Endothelial cell of umbilical vein (primary cell): Measurements from ENCODE around the gene HIPK1. TPM values are rescaled to one million over a fixed set of nuclear protein-coding genes. Genes with fewer than 3 reads are reported as not detected.

Experiments
- BruUV-seq: library from RNA; stranded (reverse); fragments of 400-500 nt; replicated peaks from 2 replicates; lab custom pipeline; 2021; lab: Mats Ljungman, UMichigan
- CTCF ChIA-PET: fragments of 300-600, 350-600 bp; sonication (Branson Sonifier 250); formaldehyde crosslinking; loops from one replicate; lab custom pipeline; 2021; ENCODE audit warnings: antibody characterized with exemption, inconsistent platforms; lab: Charles Lee
- POLR2A ChIA-PET: fragments of 300-600, 350-600 bp; sonication (Branson Sonifier 250); formaldehyde crosslinking; loops from one replicate; lab custom pipeline; 2021; ENCODE audit warnings: antibody characterized with exemption, inconsistent platforms; lab: Charles Lee
- DNase-seq: peaks from one replicate; pipeline ENCODE4 v3.0.0-alpha.2; 2011; ENCODE audit warnings: low read depth, low spot score
- FAIRE-seq: peaks from 2 replicates; lab custom pipeline; 2011; peaks lifted over from hg19 to GRCh38; lab: Jason Lieb, UNC
- H2AFZ ChIP-seq: 2 replicates; pipeline ENCODE4 v1.6.0; 2012; ENCODE audit warnings: low read depth, low read length, control low read depth, inconsistent platforms
- H3K27ac ChIP-seq: 2 replicates; pipeline ENCODE4 v1.5.1; 2011; ENCODE audit warnings: low read depth, mild to moderate bottlenecking, control low read depth, low read length, moderate library complexity; ENCODE audit not compliant: insufficient read depth
- H3K27me3 ChIP-seq, 2 experiments: 2 replicates each; pipeline versions ENCODE4 v1.6.0 to v1.6.1; 2011; ENCODE audit warnings: low read length in 2 of 2, mixed read lengths in 1 of 2; ENCODE audit not compliant: control insufficient read depth in 2 of 2, insufficient read depth in 2 of 2
- H3K36me3 ChIP-seq, 2 experiments: 2 replicates in 1 of 2; 3 replicates in 1 of 2; pipeline ENCODE4 v1.5.1; 2011; ENCODE audit warnings: low read length in 2 of 2, mild to moderate bottlenecking in 1 of 2, moderate library complexity in 1 of 2; ENCODE audit not compliant: control insufficient read depth in 2 of 2, insufficient read depth in 2 of 2; ENCODE audit errors: extremely low read depth in 1 of 2
- H3K4me1 ChIP-seq: 3 replicates; pipeline ENCODE4 v1.5.1; 2011; ENCODE audit warnings: mild to moderate bottlenecking, low read length; ENCODE audit not compliant: control insufficient read depth, insufficient read depth; ENCODE audit errors: extremely low read depth
- H3K4me2 ChIP-seq: 2 replicates; pipeline ENCODE4 v1.6.1; 2011; ENCODE audit warnings: low read length, control low read depth, mixed read lengths; ENCODE audit not compliant: insufficient read depth
- H3K4me3 ChIP-seq, 3 experiments: fragments of 200-600 bp in 1 of 3; sonication (generic), shearing (Covaris generic) in 1 of 3; replicated peaks in 1 of 3; 2 replicates each; pipeline ENCODE4 v1.5.1; 2011 to 2016; ENCODE audit warnings: control low read depth in 3 of 3, low read length in 3 of 3, mild to moderate bottlenecking in 2 of 3, inconsistent platforms in 1 of 3, low read depth in 1 of 3, moderate library complexity in 1 of 3; ENCODE audit not compliant: insufficient read depth in 1 of 3
- H3K79me2 ChIP-seq: 2 replicates; pipeline ENCODE4 v1.6.0; 2012; ENCODE audit warnings: low read length, inconsistent platforms; ENCODE audit not compliant: control insufficient read depth, insufficient read depth
- H3K9ac ChIP-seq: replicated peaks from 2 replicates; pipeline ENCODE3; 2011; ENCODE audit warnings: low read length, control low read depth; ENCODE audit not compliant: insufficient read depth; ENCODE audit errors: extremely low read depth
- H3K9me1 ChIP-seq: replicated peaks from 3 replicates; pipeline ENCODE4 v1.6.0; 2011; ENCODE audit warnings: mild to moderate bottlenecking, low read length; ENCODE audit not compliant: control insufficient read depth, insufficient read depth; ENCODE audit errors: extremely low read depth
- H3K9me3 ChIP-seq: replicated peaks from 2 replicates; pipeline ENCODE4 v1.5.1; 2012; ENCODE audit warnings: low read length, inconsistent platforms; ENCODE audit not compliant: control insufficient read depth, insufficient read depth
- H4K20me1 ChIP-seq: replicated peaks from 2 replicates; pipeline ENCODE3; 2011; ENCODE audit warnings: mild to moderate bottlenecking, low read length; ENCODE audit not compliant: control insufficient read depth, insufficient read depth; ENCODE audit errors: extremely low read depth
- CTCF ChIP-seq, 2 donors: IDR thresholded peaks; 1 replicate in 1 of 2; 2 replicates in 1 of 2; pipeline ENCODE4 v1.5.1; 2011; ENCODE audit warnings: low read length in 2 of 2, mild to moderate bottlenecking in 2 of 2, moderate library complexity in 2 of 2, control low read depth in 1 of 2, inconsistent platforms in 1 of 2, low read depth in 1 of 2; ENCODE audit not compliant: insufficient read depth in 1 of 2; ENCODE audit errors: extremely low read depth in 1 of 2
- EZH2 ChIP-seq: IDR thresholded peaks from 2 replicates; pipeline ENCODE4 v1.6.1; 2012; ENCODE audit warnings: borderline replicate concordance, low read depth, mild to moderate bottlenecking, moderate library complexity, low read length, inconsistent platforms; ENCODE audit not compliant: severe bottlenecking
- FOS ChIP-seq: IDR thresholded peaks from 2 replicates; pipeline ENCODE4 v1.6.1; 2011; ENCODE audit warnings: mild to moderate bottlenecking, low read length, moderate library complexity, borderline replicate concordance; ENCODE audit not compliant: insufficient read depth
- GATA2 ChIP-seq: IDR thresholded peaks from 2 replicates; pipeline ENCODE4 v1.7.0; 2011; ENCODE audit warnings: low read depth, mild to moderate bottlenecking, moderate library complexity, mixed read lengths, low read length; ENCODE audit not compliant: insufficient read length, insufficient read depth
- JUN ChIP-seq: IDR thresholded peaks from 2 replicates; pipeline ENCODE4 v1.6.1; 2011; ENCODE audit warnings: borderline replicate concordance, low read depth; ENCODE audit not compliant: insufficient read length, insufficient read depth
- MAX ChIP-seq: IDR thresholded peaks from 2 replicates; pipeline ENCODE4 v1.6.1; 2011; ENCODE audit not compliant: insufficient read depth, insufficient read length
- MYC ChIP-seq: IDR thresholded peaks from one replicate; pipeline ENCODE4 v1.6.1; 2011; ENCODE audit warnings: mild to moderate bottlenecking, low read depth, low read length
- POLR2A ChIP-seq: IDR thresholded peaks from 2 replicates; pipeline ENCODE4 v1.6.1; 2012; ENCODE audit warnings: low read depth, mild to moderate bottlenecking, control low read depth, low read length
- POLR2AphosphoS5 ChIP-seq: IDR thresholded peaks from 2 replicates; pipeline ENCODE4 v1.6.1; 2012; ENCODE audit warnings: low read depth, mild to moderate bottlenecking, control low read depth, low read length, moderate library complexity; ENCODE audit not compliant: insufficient read depth
- dilution Hi-C: fragments of 300-500 bp; cut with MboI; formaldehyde crosslinking; loops from one replicate; pipeline ENCODE4 v1.15.0; 2019; ENCODE audit warnings: low sequenced_read_pairs; ENCODE audit not compliant: extremely low pct_ligation_motif_present
- intact Hi-C: fragments of 100-400 bp; cut with micrococcal nuclease; formaldehyde crosslinking; loops from one replicate; pipeline ENCODE4 v1.10.0; 2022
- polyA plus RNA-seq, 4 experiments: library from polyadenylated mRNA; depleted of rRNA in 3 of 4; stranded (reverse) in 3 of 4; unstranded in 1 of 4; fragments of >200 nt; gene quantifications; 2 replicates each; pipeline versions ENCODE4 v1.2.1 to v1.2.3, GENCODE V29; 2011 to 2012; ENCODE audit warnings: missing spikeins in 1 of 4
- total RNA-seq: library from RNA; stranded (reverse); gene quantifications from 2 replicates; pipeline ENCODE4 v1.2.3, GENCODE V29; 2021

HIPK1 gene
- total and polyA plus RNA-seq, 2 donors (not counting 3 experiments of a cell fraction or from before 2014, with no cell fraction given): 39.3 to 56.1 TPM

- H3K9me1 ChIP-seq: no peaks in the 10 kb centered on the region
- no peak overlapping the region for H3K4me2 ChIP-seq
- peaks cover 16% of the 10 kb centered on the region for H3K4me1 ChIP-seq
- H3K4me3 ChIP-seq: no peak overlapping the region
- BruUV-seq: no TSS peak
- no peaks in the 10 kb centered on the region for H3K27me3 ChIP-seq
- H3K9me3 ChIP-seq: no peaks in the 10 kb centered on the region
- TF ChIP-seq POLR2AphosphoS5: no peak
- TF ChIP-seq MAX: no peak
- TF ChIP-seq FOS: no peak
- TF ChIP-seq GATA2: no peak
- no peak for TF ChIP-seq CTCF (IDR thresholded peaks at IDR 0.05; ENCODE audit: extremely low read depth in 1 of 2, insufficient read depth in 1 of 2, low read depth in 1 of 2, low read length in 2 of 2)
- no peak for TF ChIP-seq EZH2
- no peak for TF ChIP-seq POLR2A
- TF ChIP-seq MYC: no peak
- TF ChIP-seq JUN: no peak
- ChIA-PET POLR2A (no interaction called here), CTCF (no interaction called here)
- no peak for DNase-seq
- H3K27ac ChIP-seq: no peak overlapping the region
- no peak for FAIRE-seq
- intact Hi-C loops: no loop called here
- H3K79me2 ChIP-seq: peaks cover 88% of the 10 kb centered on the region
- peaks cover 3 to 10% of the 10 kb centered on the region in 2 experiments for H3K36me3 ChIP-seq
- no peak overlapping the region for H3K9ac ChIP-seq
- no peaks in the 10 kb centered on the region for H4K20me1 ChIP-seq
- dilution Hi-C loops: no loop called here
- no peak overlapping the region for H2AFZ ChIP-seq
These were observed 9.1 kb downstream of the HIPK1 start for GRCh38 chr1:113938192-113938591.
